ENCODE data around the gene SLC46A2.

The SLC46A2 gene

DNA sequence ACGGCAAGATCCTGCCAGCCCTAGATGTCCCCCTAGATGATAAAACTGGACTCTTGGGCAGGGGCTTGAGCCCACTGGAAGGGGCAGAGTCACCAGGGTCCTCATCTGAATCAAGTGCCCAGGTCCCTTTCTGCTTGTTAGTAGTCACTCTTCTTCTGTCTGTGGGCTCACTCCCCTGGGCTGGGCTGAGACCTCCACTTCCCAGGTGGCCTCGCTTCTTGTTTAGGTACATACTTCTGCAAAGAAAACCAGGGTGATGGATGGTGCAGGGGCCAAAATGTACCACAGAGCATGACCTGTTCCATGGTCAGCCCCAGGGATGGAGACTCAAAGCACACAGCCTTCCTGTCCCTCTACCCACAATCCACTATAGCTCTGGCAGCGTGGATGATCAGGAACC is 845 bp upstream of the SLC46A2 start:
- in situ Hi-C loops (cut with MboI; ENCODE audit: low sequenced_read_pairs) = loop anchor here (25.0 kb wide), 1 partner anchor 129 kb away; the partner anchor contains the start of gene SNX30

GRCh38 chr9:112887381-112887780 is 3.3 kb downstream of the SLC46A2 start:
- in situ Hi-C loops (cut with MboI; ENCODE audit: low sequenced_read_pairs) = loop anchor here (10.0 to 25.0 kb wide), 2 partner anchors 53 to 125 kb away; partner anchors contain the start of gene SNX30

GRCh38 chr9:112886351-112886750 is 4.3 kb downstream of the SLC46A2 start:
- in situ Hi-C loops (cut with MboI; ENCODE audit: low sequenced_read_pairs) = loop anchor here (10.0 to 25.0 kb wide), 2 partner anchors 52 to 124 kb away; partner anchors contain the start of gene SNX30

DNA sequence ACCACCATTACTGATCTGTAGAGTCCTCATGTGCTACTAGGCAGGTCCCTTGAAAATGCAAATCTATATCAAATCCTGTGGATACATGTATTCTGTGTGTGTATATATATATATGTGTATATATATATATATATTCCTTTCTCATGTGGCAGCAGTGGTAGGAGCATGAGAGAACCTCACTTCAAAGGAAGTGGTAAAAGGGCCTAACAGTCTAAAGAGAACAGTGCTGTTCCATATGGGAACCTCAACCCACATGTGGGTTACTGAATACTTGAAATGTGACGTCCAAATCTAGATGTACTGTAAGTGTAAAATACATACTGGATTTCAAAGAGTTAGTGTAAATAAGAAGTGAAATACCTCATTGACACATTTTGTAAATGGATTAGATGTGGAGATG is 5.4 kb downstream of the SLC46A2 start:
- in situ Hi-C loops (cut with MboI; ENCODE audit: low sequenced_read_pairs) = loop anchor here (10.0 to 25.0 kb wide), 2 partner anchors 51 to 123 kb away; partner anchors contain the start of gene SNX30

- in situ Hi-C loops (cut with MboI; ENCODE audit: low sequenced_read_pairs) = loop anchor here (10.0 to 25.0 kb wide), 2 partner anchors 50 to 122 kb away; partner anchors contain the start of gene SNX30
Observed at GRCh38 chr9:112884721-112885120, 6.0 kb downstream of the SLC46A2 start.

DNA sequence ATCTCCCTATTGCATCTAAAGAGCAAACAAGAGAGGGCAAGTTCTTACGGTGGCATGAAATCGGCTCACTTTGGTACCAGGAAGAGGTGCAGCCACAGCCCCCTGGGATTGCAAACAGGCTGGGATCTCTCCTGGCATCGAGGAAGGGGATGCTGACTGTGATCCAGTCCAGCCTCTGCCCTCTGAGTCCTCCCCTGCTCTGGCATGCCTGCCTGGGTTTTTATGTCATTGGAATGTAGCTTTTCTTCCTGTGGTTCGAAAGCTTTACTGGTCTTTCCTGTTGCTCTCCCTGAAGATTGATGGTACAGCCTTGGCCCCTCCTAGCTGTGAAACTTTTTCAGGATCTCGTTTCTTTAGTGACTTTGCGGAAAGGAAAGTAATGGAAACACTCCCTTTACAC is 6.6 kb downstream of the SLC46A2 start:
- in situ Hi-C loops (cut with MboI; ENCODE audit: low sequenced_read_pairs) = loop anchor here (10.0 to 25.0 kb wide), 2 partner anchors 49 to 122 kb away; partner anchors contain the start of gene SNX30

DNA sequence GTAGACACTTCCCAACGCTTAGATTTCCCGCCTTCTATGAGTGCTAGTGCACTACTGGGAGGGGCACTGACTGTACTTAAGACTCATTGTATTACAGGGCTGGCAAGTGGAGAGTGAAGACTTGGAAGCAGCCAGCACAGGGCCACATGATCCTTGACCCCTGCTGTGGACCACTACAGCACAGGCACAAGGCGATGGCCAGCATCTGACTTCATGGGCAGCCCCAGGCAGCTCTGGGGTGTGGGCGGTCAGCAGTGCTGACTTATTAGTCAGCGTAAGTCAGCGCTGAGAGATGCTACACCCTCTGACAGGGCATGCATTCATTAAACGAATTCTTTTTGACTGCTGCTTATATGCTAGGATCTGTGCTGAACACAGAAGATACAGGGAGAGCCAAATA is 9.3 kb downstream of the SLC46A2 start:
- in situ Hi-C loops (cut with MboI; ENCODE audit: low sequenced_read_pairs) = loop anchor here (10.0 to 25.0 kb wide), 2 partner anchors 47 to 119 kb away; partner anchors contain the start of gene SNX30

GRCh38 chr9:112880650-112881049 is 10.0 kb downstream of the SLC46A2 start:
- in situ Hi-C loops (cut with MboI; ENCODE audit: low sequenced_read_pairs) = loop anchor here (10.0 to 25.0 kb wide), 2 partner anchors 46 to 118 kb away; partner anchors contain the start of gene SNX30

DNA sequence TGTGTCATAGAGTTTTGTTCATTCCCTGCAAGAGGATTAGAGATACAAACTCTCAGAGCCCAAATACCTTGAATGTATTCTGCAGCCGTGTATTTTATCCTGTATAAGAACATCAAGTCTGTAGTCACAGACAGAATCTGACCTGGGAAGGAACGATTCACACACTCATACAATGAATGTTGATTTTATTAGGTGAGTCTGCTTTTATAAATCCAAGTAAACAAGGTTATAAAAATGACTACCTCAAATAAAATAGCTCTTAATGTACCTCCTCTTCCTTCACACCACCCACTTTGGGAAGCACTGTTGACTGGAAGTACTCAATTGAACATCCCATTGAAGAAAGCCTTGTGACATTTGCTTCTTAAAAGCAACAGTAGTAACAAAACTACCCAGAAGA is 11.9 kb downstream of the SLC46A2 start:
- in situ Hi-C loops (cut with MboI; ENCODE audit: low sequenced_read_pairs) = loop anchor here (25.0 kb wide), 1 partner anchor 116 kb away; the partner anchor contains the start of gene SNX30

DNA sequence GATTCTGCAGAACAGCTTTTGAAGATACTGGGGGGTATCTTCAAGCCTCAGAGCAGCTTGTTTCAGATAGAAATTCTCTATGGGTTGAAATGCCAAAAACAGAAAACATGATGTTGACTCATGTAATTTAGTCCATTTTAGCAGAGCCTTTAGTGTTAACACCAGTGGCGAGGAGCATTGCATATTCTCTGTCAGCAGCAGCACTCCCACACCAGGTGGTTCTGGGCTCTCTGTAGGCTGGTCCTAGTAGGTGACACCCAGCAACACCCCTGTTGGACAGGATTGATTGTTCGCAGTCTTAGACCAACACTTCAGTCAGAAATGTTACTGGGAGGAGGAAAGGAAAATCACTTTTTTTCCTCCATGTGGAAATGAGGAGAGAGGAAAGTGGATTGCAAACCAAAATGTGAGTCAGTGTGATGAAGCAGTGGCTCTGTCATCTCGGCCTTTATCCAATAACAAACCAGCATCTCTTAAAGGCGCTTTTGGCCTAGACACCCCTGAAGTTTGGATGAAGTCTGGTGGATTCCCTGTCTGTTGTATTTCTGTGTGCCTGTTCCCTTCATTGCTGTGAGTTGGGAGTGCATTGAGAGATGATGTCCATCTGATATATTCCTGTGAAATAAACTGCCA is 16.8 kb downstream of the SLC46A2 start:
- in situ Hi-C loops (cut with MboI; ENCODE audit: low sequenced_read_pairs) = no loop called here

GRCh38 chr9:112872019-112872418 is 18.7 kb downstream of the SLC46A2 start:
- in situ Hi-C loops (cut with MboI; ENCODE audit: low sequenced_read_pairs) = no loop called here

DNA sequence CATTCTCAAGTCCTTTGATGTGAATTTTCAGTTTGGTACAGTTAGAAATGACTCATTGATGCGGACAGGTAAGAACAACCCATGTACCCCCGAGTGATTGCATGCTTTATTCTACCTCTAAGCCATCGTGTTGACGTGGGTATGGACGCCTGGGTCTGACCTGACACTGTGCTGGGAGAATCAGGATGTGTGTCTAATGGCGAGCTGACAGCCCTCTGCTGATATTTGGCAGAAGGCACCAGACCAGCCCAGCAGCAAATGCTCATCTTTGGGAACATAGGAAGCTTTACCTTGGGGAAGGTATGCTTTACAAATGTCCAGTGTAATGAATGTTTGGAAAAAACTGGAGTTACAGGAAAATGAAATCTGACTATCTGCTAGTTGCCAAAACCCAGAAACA is 20.1 kb downstream of the SLC46A2 start:
- in situ Hi-C loops (cut with MboI; ENCODE audit: low sequenced_read_pairs) = no loop called here

- in situ Hi-C loops (cut with MboI; ENCODE audit: low sequenced_read_pairs) = no loop called here
Observed at GRCh38 chr9:112869917-112870316, 20.8 kb downstream of the SLC46A2 start.

- in situ Hi-C loops (cut with MboI; ENCODE audit: low sequenced_read_pairs) = no loop called here
Observed at GRCh38 chr9:112869041-112869529, 21.6 kb downstream of the SLC46A2 start.

- in situ Hi-C loops (cut with MboI; ENCODE audit: low sequenced_read_pairs) = no loop called here
Observed at GRCh38 chr9:112868461-112868860, 22.2 kb downstream of the SLC46A2 start.

GRCh38 chr9:112867275-112867991 is 23.2 kb downstream of the SLC46A2 start:
- in situ Hi-C loops (cut with MboI; ENCODE audit: low sequenced_read_pairs) = no loop called here

DNA sequence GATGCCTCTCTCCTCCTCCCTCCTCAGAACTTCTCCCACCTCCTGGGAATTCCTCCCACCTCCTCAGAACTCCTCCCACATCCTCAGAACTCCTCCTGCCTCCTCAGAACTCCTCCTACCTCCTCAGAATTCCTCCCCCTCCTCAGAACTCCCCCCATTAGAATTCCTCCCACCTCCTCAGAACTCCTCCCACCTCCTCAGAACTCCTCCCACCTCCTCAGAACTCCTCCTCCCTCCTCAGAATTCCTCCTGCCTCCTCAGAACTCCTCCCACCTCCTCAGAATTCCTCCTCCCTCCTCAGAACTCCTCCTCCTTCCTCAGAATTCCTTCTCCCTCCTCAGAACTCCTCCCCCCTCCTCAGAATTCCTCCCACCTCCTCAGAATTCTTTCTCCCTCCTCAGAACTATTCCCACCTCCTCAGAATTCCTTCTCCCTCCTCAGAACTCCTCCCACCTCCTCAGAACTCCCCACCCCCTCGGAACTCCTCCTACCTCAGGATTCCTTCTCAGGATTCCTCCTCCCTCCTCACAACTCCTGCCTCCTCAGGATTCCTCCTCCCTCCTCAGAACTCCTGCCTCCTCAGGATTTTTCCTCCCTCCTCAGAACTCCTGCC is 23.9 kb downstream of the SLC46A2 start:
- in situ Hi-C loops (cut with MboI; ENCODE audit: low sequenced_read_pairs) = no loop called here

- in situ Hi-C loops (cut with MboI; ENCODE audit: low sequenced_read_pairs) = no loop called here
Observed at GRCh38 chr9:112864982-112865381, 25.7 kb downstream of the SLC46A2 start.

- in situ Hi-C loops (cut with MboI; ENCODE audit: low sequenced_read_pairs) = no loop called here
Observed at GRCh38 chr9:112864403-112864802, 26.3 kb downstream of the SLC46A2 start.

DNA sequence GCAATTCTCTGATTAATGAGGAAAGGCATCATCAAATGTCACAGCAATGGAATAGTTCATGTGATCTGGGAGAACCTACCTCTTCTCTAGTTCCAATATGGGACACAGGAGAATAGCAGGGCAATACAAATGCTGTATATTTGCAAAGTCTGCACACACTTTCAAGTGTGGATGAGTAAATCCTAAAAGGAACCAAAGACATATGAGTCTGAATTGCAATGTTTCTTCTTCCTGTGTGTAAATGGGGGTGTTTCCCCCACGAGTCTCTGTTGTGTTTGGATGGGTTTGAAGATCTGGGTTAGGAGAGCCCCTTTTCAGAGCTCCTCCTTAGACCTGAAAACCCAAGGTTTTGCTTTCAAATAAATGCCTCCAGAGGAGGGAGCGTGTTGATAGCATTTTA is 26.9 kb downstream of the SLC46A2 start:
- in situ Hi-C loops (cut with MboI; ENCODE audit: low sequenced_read_pairs) = no loop called here

DNA sequence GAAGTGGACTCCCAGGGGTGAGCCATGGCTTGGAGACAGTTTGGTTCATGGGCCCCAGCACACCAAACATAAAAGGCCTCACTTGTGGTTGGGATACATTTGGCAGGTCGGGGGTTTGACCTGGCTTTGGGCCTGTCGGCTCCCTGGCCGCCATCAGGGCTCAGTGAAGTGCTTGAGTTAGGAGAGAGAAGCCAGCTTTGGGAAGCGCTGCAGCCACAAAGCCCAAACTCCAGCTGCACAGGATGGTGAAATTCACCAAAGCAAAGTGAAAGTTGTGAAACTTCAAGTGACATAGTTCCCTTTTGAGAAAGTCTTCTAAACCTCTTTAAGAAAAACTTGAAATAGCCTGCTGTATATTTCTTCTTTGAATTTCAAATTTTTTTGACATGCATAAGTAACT is 27.5 kb downstream of the SLC46A2 start:
- in situ Hi-C loops (cut with MboI; ENCODE audit: low sequenced_read_pairs) = no loop called here

All from HL-60/S4 treated with phorbol 12-myristate 13-acetate at 8.2 ng/mL for 4 days and 3 days (cell line).